BE2C (cell line): ENCODE data around the gene SMAP1.
"Not testable (repeated sequence)": the region's sequence is repeated elsewhere in the genome, so short reads cannot be mapped to it uniquely, and the experiment has no call there.

Source experiments
- DNase-seq: peaks from one replicate; pipeline ENCODE4 v3.0.0-alpha.2; 2020
- H3K27me3 ChIP-seq: fragments of 250-450 bp; sonication (Bioruptor Pico); 2 replicates; pipeline ENCODE4 v1.5.1; 2020; ENCODE audit warnings: mild to moderate bottlenecking
- H3K36me3 ChIP-seq: fragments of 250-450 bp; sonication (Bioruptor Pico); 2 replicates; pipeline ENCODE4 v1.5.1; 2020; ENCODE audit warnings: mild to moderate bottlenecking
- H3K4me1 ChIP-seq: fragments of 250-450 bp; sonication (Bioruptor Pico); 2 replicates; pipeline ENCODE4 v1.5.1; 2020
- H3K4me3 ChIP-seq: 2 replicates; pipeline ENCODE4 v1.5.1; 2011; ENCODE audit warnings: low read depth, low read length
- H3K9me3 ChIP-seq: fragments of 250-450 bp; sonication (Bioruptor Pico); 2 replicates; pipeline ENCODE4 v1.5.1; 2020
- CTCF ChIP-seq: IDR thresholded peaks from 2 replicates; pipeline ENCODE4 v1.5.1; 2012; ENCODE audit warnings: mild to moderate bottlenecking, low read depth, low read length

SMAP1 gene

GRCh38 chr6:70735513-70735912 lies 67.8 kb downstream of the SMAP1 start:
- Histone ChIP-seq H3K27me3 (no peaks in the 10 kb centered on the region), H3K4me1 (no peaks in the 10 kb centered on the region), H3K4me3 (no peak overlapping the region), H3K9me3 (no peaks in the 10 kb centered on the region), H3K36me3 (no peaks in the 10 kb centered on the region)
- TF ChIP-seq CTCF = no peak
- no peak for DNase-seq

DNA sequence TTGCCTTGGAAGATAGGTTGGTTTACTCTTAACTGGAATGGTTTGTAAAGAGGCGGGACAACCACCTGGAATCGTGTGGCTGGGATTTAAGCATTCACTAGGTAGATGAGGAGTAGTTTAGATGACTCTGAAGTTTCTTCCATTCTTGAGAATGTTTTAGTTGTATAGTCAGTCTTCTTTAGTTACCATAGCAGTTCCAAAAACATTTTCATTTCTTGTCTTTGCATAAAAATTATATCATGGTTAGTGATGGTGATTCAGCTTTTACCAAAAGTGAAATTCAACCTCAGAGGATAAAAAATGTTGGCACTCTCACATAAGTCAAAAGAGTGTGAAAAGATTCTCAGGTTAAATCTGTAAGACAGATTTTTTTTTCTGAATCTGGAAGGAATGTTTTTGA lies 70.3 kb downstream of the SMAP1 start:
- Histone ChIP-seq H3K9me3 (no peaks in the 10 kb centered on the region), H3K4me3 (no peak overlapping the region), H3K27me3 (no peaks in the 10 kb centered on the region), H3K36me3 (no peaks in the 10 kb centered on the region), H3K4me1 (no peaks in the 10 kb centered on the region)
- TF ChIP-seq CTCF = no peak
- no peak for DNase-seq

DNA sequence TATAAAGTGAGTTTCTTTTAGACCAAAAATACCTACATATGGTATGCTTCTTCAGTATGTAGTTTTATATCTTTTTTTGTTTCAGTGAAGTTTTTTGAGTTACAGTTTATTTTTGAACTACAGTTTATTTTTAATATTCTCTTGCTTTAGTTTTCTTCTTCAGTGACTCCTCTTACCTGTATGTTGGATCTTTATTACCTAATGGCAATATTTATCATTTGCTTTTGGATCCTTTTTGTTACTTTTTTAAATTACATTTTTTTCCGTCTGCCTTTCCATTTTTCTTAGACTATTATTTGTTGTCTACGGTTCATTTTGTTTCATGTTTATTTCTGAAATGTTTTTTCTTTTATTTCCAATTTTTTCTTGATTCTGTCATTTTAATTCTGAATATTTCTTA lies 71.9 kb downstream of the SMAP1 start:
- H3K9me3 ChIP-seq = no peaks in the 10 kb centered on the region
- H3K4me3 ChIP-seq = no peak overlapping the region
- H3K27me3 ChIP-seq = no peaks in the 10 kb centered on the region
- no peak for DNase-seq
- no peak for TF ChIP-seq CTCF
- no peaks in the 10 kb centered on the region for H3K4me1 ChIP-seq
- no peaks in the 10 kb centered on the region for H3K36me3 ChIP-seq

DNA sequence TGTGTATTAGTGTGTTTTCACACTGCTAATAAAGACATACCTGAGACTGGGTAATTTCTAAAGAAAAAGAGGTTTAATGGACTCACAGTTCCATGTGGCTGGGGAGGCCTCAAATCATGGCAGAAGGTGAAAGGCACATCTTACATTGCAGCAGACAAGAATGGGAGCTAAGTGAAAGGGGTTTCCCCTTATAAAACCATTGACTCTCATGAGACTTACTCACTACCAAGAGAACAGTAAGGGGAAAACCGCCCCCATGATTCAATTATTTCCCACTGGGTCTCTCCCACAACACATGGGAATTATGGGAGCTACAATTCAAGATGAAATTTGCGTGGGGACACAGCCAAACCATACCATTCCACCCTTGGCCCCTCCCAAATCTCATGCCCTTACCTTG lies 73.1 kb downstream of the SMAP1 start:
- not testable (repeated sequence) for H3K9me3 ChIP-seq, H3K36me3 ChIP-seq, DNase-seq, H3K27me3 ChIP-seq, H3K4me1 ChIP-seq, H3K4me3 ChIP-seq

- not testable (repeated sequence) for H3K27me3 ChIP-seq, H3K9me3 ChIP-seq, H3K36me3 ChIP-seq, H3K4me3 ChIP-seq, DNase-seq, H3K4me1 ChIP-seq
Observed at GRCh38 chr6:70742462-70742861, 74.8 kb downstream of the SMAP1 start.

DNA sequence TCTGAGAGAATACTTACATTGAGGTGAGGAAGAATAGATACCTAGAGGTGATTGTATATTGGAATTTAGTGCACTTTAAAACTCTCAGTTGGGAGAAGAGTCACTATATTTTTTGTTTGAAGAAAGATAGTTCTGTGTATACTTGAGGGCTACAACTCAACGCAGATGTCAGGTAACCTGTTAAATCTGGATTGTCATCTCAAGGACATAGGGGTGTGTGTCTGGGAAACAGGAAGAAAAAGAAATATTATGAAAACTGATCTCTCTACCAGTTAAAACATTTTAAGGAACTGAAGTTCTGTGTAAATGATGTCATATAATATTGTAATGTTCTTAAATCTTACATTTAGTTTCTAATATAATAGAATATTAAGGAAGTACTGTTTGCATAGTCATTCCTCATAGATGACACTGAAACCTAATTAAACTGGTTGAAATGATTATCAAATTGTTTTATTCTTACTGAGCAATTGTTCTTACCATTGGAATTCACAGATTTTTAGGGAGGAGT lies 86.2 kb downstream of the SMAP1 start:
- Histone ChIP-seq H3K4me1 (no peaks in the 10 kb centered on the region), H3K9me3 (no peaks in the 10 kb centered on the region), H3K36me3 (no peaks in the 10 kb centered on the region; the same call in none of the 2 replicates), H3K4me3 (no peak overlapping the region), H3K27me3 (no peaks in the 10 kb centered on the region)
- TF ChIP-seq CTCF = no peak
- no peak for DNase-seq

GRCh38 chr6:70758883-70759282 lies 91.2 kb downstream of the SMAP1 start:
- no peak for DNase-seq
- Histone ChIP-seq H3K4me3 (no peak overlapping the region), H3K36me3 (no peaks in the 10 kb centered on the region; the same call in none of the 2 replicates), H3K4me1 (no peaks in the 10 kb centered on the region), H3K27me3 (no peaks in the 10 kb centered on the region), H3K9me3 (no peaks in the 10 kb centered on the region)
- TF ChIP-seq CTCF = no peak
